WTC11 (cell line): ENCODE measurements around the gene DYNC1I1. TPM values are rescaled to one million over a fixed set of nuclear protein-coding genes. Genes with fewer than 3 reads are reported as not detected.

Experiments
- ATAC-seq: fragments of 200-7000 bp; cut with Tn5 transposase; 2 replicates; pipeline ENCODE4 v1.10.0; 2021; ENCODE audit warnings: mild to moderate bottlenecking, moderate library complexity
- CTCF ChIA-PET: fragments of 300-600 bp; sonication (Branson Sonifier 250); formaldehyde crosslinking; loops from one replicate; lab custom pipeline; 2021; ENCODE audit warnings: antibody characterized with exemption; lab: Charles Lee
- POLR2A ChIA-PET: fragments of 350-600 bp; sonication (Branson Sonifier 250); formaldehyde crosslinking; loops from one replicate; lab custom pipeline; 2021; ENCODE audit warnings: antibody characterized with exemption; lab: Charles Lee
- DNase-seq: peaks from one replicate; pipeline ENCODE4 v3.0.0; 2021; ENCODE audit warnings: low spot score
- H3K27ac Mint-ChIP-seq: 2 replicates; pipeline ENCODE4 v1.8.0; 2021; ENCODE audit warnings: mixed read lengths
- H3K27me3 Mint-ChIP-seq: 2 replicates; pipeline ENCODE4 v1.8.0; 2021; ENCODE audit warnings: low read depth, mild to moderate bottlenecking, moderate library complexity, mixed read lengths
- H3K36me3 Mint-ChIP-seq: 2 replicates; pipeline ENCODE4 v1.8.0; 2021; ENCODE audit warnings: mixed read lengths
- H3K4me1 Mint-ChIP-seq: 2 replicates; pipeline ENCODE4 v1.8.0; 2022; ENCODE audit warnings: mixed read lengths
- H3K4me3 Mint-ChIP-seq: 2 replicates; pipeline ENCODE4 v1.8.0; 2021; ENCODE audit warnings: mild to moderate bottlenecking, moderate library complexity, mixed read lengths
- H3K9me3 Mint-ChIP-seq: 2 replicates; pipeline ENCODE4 v1.8.0; 2021; ENCODE audit warnings: mixed read lengths
- CREM ChIP-seq: sonication (generic); formaldehyde crosslinking; IDR thresholded peaks from 2 replicates; pipeline ENCODE4 v1.8.1; 2022; ENCODE audit warnings: mild to moderate bottlenecking, missing genetic modification reagents, moderate library complexity
- FOXK1 ChIP-seq: sonication (generic); formaldehyde crosslinking; IDR thresholded peaks from 2 replicates; pipeline ENCODE4 v1.8.0; 2022; ENCODE audit warnings: mild to moderate bottlenecking, moderate library complexity, missing genetic modification reagents
- GABPB1 ChIP-seq: sonication (generic); formaldehyde crosslinking; IDR thresholded peaks from 2 replicates; pipeline ENCODE4 v1.8.1; 2023; ENCODE audit warnings: mild to moderate bottlenecking, missing genetic modification reagents
- JUN ChIP-seq: sonication (generic); formaldehyde crosslinking; IDR thresholded peaks from 2 replicates; pipeline ENCODE4 v1.8.0; 2023; ENCODE audit warnings: mild to moderate bottlenecking, missing genetic modification reagents
- NFATC4 ChIP-seq: fragments of 250-450 bp; sonication (Bioruptor Pico); IDR thresholded peaks from 2 replicates; pipeline ENCODE4 v1.9.0; 2021; ENCODE audit warnings: mild to moderate bottlenecking
- NFE2L1 ChIP-seq: sonication (generic); formaldehyde crosslinking; IDR thresholded peaks from 2 replicates; pipeline ENCODE4 v1.8.1; 2023; ENCODE audit warnings: missing genetic modification reagents
- NR1H2 ChIP-seq: sonication (generic); formaldehyde crosslinking; IDR thresholded peaks from 2 replicates; pipeline ENCODE4 v1.9.0; 2021; ENCODE audit warnings: mild to moderate bottlenecking, moderate library complexity, missing genetic modification reagents
- NR3C1 ChIP-seq: sonication (generic); formaldehyde crosslinking; conservative IDR thresholded peaks from 2 replicates; pipeline ENCODE4 v1.8.1; 2023; ENCODE audit warnings: low read depth, mild to moderate bottlenecking, missing genetic modification reagents
- OVOL2 ChIP-seq: fragments of 250-450 bp; sonication (Bioruptor Pico); IDR thresholded peaks from 2 replicates; pipeline ENCODE4 v1.9.0; 2021; ENCODE audit warnings: mild to moderate bottlenecking, borderline replicate concordance
- RORB ChIP-seq: fragments of 250-450 bp; sonication (Bioruptor Pico); IDR thresholded peaks from 2 replicates; pipeline ENCODE4 v1.9.0; 2021; ENCODE audit warnings: mild to moderate bottlenecking
- SMAD3 ChIP-seq: sonication (generic); formaldehyde crosslinking; IDR thresholded peaks from 2 replicates; pipeline ENCODE4 v1.8.0; 2022; ENCODE audit warnings: missing genetic modification reagents, mild to moderate bottlenecking, borderline replicate concordance
- SP1 ChIP-seq: sonication (generic); formaldehyde crosslinking; conservative IDR thresholded peaks from 2 replicates; pipeline ENCODE4 v1.8.1; 2022; ENCODE audit warnings: missing genetic modification reagents
- TCF7 ChIP-seq: sonication (generic); formaldehyde crosslinking; IDR thresholded peaks from 2 replicates; pipeline ENCODE4 v1.8.0; 2022; ENCODE audit warnings: mild to moderate bottlenecking, low read depth, missing genetic modification reagents, moderate library complexity
- TEAD1 ChIP-seq: sonication (generic); formaldehyde crosslinking; IDR thresholded peaks from 2 replicates; pipeline ENCODE4 v1.8.0; 2022; ENCODE audit warnings: mild to moderate bottlenecking, missing genetic modification reagents
- TP53 ChIP-seq: sonication (generic); formaldehyde crosslinking; IDR thresholded peaks from 2 replicates; pipeline ENCODE4 v1.8.1; 2023; ENCODE audit warnings: mild to moderate bottlenecking, missing genetic modification reagents
- ZNF138 ChIP-seq: sonication (generic); formaldehyde crosslinking; conservative IDR thresholded peaks from 2 replicates; pipeline ENCODE4 v1.8.1; 2022; ENCODE audit warnings: mild to moderate bottlenecking, moderate library complexity, missing genetic modification reagents
- ZNF416 ChIP-seq: fragments of 250-450 bp; sonication (Bioruptor Pico); IDR thresholded peaks from 2 replicates; pipeline ENCODE4 v1.9.0; 2021; ENCODE audit warnings: mild to moderate bottlenecking, inconsistent platforms
- ZNF423 ChIP-seq: fragments of 250-450 bp; sonication (Bioruptor Pico); IDR thresholded peaks from 2 replicates; pipeline ENCODE4 v2.1.2; 2022; ENCODE audit warnings: mild to moderate bottlenecking, moderate library complexity
- total RNA-seq: library from RNA; stranded (reverse); gene quantifications from 3 replicates; pipeline ENCODE4 v1.2.3, GENCODE V29; 2021
- TF ChIP-seq, protein P1 (sequence below): sonication (generic); formaldehyde crosslinking; IDR thresholded peaks from 2 replicates; pipeline ENCODE4 v1.8.1; 2022; ENCODE audit warnings: mild to moderate bottlenecking, missing genetic modification reagents, moderate library complexity, borderline replicate concordance
- TF ChIP-seq, protein P2 (sequence below): sonication (generic); formaldehyde crosslinking; IDR thresholded peaks from 2 replicates; pipeline ENCODE4 v1.8.0; 2023; ENCODE audit warnings: missing genetic modification reagents
- TF ChIP-seq, protein P3 (sequence below): sonication (generic); formaldehyde crosslinking; IDR thresholded peaks from 2 replicates; pipeline ENCODE4 v1.8.1; 2023; ENCODE audit warnings: mild to moderate bottlenecking, missing genetic modification reagents, moderate library complexity
- TF ChIP-seq, protein P4 (sequence below): sonication (generic); formaldehyde crosslinking; conservative IDR thresholded peaks from 2 replicates; pipeline ENCODE4 v1.8.1; 2023; ENCODE audit warnings: mild to moderate bottlenecking, low read depth, missing genetic modification reagents, moderate library complexity
- TF ChIP-seq, protein P5 (sequence below): sonication (generic); formaldehyde crosslinking; IDR thresholded peaks from 2 replicates; pipeline ENCODE4 v1.8.0; 2022; ENCODE audit warnings: mild to moderate bottlenecking, missing genetic modification reagents
- TF ChIP-seq, protein P6 (sequence below): fragments of 250-450 bp; sonication (Bioruptor Pico); IDR thresholded peaks from 2 replicates; pipeline ENCODE4 v1.9.0; 2021; ENCODE audit warnings: moderate library complexity, mild to moderate bottlenecking, inconsistent platforms, borderline replicate concordance
- TF ChIP-seq, protein P7 (sequence below): fragments of 200-600 bp; IDR thresholded peaks from 2 replicates; pipeline ENCODE4 v1.8.0; 2022; ENCODE audit warnings: antibody characterized with exemption
- TF ChIP-seq, protein P8 (sequence below): fragments of 250-450 bp; sonication (Bioruptor Pico); IDR thresholded peaks from 2 replicates; pipeline ENCODE4 v1.9.0; 2021; ENCODE audit warnings: mild to moderate bottlenecking
- TF ChIP-seq, protein P9 (sequence below): sonication (generic); formaldehyde crosslinking; IDR thresholded peaks from 2 replicates; pipeline ENCODE4 v1.8.1; 2022; ENCODE audit warnings: low read depth, missing genetic modification reagents, borderline replicate concordance

Gene DYNC1I1
- total RNA-seq, 1 experiment from 2014 or later = 2.8 TPM

DNA sequence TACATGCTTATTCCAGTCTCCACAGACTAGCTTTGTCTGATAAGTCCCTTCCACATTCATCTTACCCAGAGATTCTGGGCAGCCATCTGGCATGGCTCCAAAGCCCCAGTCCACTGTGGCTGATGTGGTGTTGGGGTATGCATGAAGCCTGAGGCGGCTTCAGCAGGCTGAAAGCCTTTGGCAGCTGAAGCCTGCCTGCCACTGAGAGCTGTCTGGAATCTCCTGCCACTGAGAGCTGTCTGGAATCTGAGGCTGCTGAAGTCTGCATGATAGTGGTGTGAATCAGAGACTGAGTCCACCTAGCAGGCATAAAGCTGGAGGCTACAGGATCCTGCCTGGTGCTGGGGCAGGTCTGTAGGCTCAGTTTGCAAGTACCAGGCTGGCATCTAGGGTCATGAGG, 87.1 kb downstream of the DYNC1I1 start:
- H3K4me3 Mint-ChIP-seq = no peak overlapping the region
- peak; percentile 93 for ATAC-seq
- CTCF ChIA-PET = interaction anchor here (0.7 to 5.7 kb wide), 4 partner anchors 18 to 136 kb away, joined by 3 to 33 read pairs (median 4); no protein-coding TSS in a partner anchor

DNA sequence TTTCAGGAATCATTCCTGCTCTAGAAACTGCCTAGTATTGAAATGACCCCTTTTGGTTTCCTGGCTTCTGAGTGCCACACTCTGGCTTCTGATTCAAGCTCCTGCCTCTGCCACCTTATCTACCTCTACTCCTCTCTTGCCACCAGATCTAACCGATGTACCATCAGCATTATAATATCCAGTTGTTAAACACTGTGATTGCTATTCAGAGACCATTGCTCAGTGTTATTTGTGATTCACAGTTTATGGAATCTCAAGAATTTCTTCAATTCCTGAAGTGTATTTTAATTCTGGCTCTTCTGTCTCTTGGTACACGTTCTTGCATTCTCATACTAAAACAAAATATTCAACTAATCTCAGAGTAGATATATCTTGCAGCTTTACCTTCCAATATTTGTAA, 88.7 kb downstream of the DYNC1I1 start:
- Mint-ChIP-seq H3K27me3 (no peaks in the 10 kb centered on the region), H3K4me3 (no peak overlapping the region), H3K36me3 (no peaks in the 10 kb centered on the region), H3K4me1 (peaks cover 14% of the 10 kb centered on the region), H3K9me3 (no peaks in the 10 kb centered on the region), H3K27ac (no peak overlapping the region)
- ChIA-PET CTCF (interaction anchor here (0.9 to 2.6 kb wide), 4 partner anchors 10 to 136 kb away, joined by 5 to 11 read pairs (median 6); no protein-coding TSS in a partner anchor), POLR2A (no interaction called here)
- no peak for ATAC-seq
- no peak for DNase-seq
- no peak for TF ChIP-seq TP53 (CRISPR knock-in tag)
- TF ChIP-seq, protein P1, sequence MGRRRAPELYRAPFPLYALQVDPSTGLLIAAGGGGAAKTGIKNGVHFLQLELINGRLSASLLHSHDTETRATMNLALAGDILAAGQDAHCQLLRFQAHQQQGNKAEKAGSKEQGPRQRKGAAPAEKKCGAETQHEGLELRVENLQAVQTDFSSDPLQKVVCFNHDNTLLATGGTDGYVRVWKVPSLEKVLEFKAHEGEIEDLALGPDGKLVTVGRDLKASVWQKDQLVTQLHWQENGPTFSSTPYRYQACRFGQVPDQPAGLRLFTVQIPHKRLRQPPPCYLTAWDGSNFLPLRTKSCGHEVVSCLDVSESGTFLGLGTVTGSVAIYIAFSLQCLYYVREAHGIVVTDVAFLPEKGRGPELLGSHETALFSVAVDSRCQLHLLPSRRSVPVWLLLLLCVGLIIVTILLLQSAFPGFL = no peak
- no peak for TF ChIP-seq CREM (CRISPR knock-in tag)
- no peak for TF ChIP-seq NFATC4 (CRISPR knock-in tag)
- TF ChIP-seq JUN (CRISPR knock-in tag) = no peak
- no peak for TF ChIP-seq FOXK1
- TF ChIP-seq, protein P2, sequence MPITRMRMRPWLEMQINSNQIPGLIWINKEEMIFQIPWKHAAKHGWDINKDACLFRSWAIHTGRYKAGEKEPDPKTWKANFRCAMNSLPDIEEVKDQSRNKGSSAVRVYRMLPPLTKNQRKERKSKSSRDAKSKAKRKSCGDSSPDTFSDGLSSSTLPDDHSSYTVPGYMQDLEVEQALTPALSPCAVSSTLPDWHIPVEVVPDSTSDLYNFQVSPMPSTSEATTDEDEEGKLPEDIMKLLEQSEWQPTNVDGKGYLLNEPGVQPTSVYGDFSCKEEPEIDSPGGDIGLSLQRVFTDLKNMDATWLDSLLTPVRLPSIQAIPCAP = no peak

More for the DNA sequence above, 87.1 kb downstream of the DYNC1I1 start:
- DNase-seq = peak; percentile 17
- Mint-ChIP-seq H3K27me3 (no peaks in the 10 kb centered on the region), H3K4me1 (peaks cover 14% of the 10 kb centered on the region), H3K36me3 (no peaks in the 10 kb centered on the region), H3K9me3 (no peaks in the 10 kb centered on the region), H3K27ac (no peak overlapping the region)
- TF ChIP-seq TCF7 (CRISPR knock-in tag) = no peak
- TF ChIP-seq, protein P3, sequence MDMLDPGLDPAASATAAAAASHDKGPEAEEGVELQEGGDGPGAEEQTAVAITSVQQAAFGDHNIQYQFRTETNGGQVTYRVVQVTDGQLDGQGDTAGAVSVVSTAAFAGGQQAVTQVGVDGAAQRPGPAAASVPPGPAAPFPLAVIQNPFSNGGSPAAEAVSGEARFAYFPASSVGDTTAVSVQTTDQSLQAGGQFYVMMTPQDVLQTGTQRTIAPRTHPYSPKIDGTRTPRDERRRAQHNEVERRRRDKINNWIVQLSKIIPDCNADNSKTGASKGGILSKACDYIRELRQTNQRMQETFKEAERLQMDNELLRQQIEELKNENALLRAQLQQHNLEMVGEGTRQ = no peak
- TF ChIP-seq NFE2L1 (CRISPR knock-in tag) = no peak
- TF ChIP-seq OVOL2 (CRISPR knock-in tag) = no peak
- TF ChIP-seq SMAD3 (CRISPR knock-in tag) = no peak
- no peak for TF ChIP-seq SP1 (CRISPR knock-in tag)
- TF ChIP-seq GABPB1 (CRISPR knock-in tag) = no peak
- no peak for TF ChIP-seq ZNF138 (CRISPR knock-in tag)
- TF ChIP-seq, protein P4, sequence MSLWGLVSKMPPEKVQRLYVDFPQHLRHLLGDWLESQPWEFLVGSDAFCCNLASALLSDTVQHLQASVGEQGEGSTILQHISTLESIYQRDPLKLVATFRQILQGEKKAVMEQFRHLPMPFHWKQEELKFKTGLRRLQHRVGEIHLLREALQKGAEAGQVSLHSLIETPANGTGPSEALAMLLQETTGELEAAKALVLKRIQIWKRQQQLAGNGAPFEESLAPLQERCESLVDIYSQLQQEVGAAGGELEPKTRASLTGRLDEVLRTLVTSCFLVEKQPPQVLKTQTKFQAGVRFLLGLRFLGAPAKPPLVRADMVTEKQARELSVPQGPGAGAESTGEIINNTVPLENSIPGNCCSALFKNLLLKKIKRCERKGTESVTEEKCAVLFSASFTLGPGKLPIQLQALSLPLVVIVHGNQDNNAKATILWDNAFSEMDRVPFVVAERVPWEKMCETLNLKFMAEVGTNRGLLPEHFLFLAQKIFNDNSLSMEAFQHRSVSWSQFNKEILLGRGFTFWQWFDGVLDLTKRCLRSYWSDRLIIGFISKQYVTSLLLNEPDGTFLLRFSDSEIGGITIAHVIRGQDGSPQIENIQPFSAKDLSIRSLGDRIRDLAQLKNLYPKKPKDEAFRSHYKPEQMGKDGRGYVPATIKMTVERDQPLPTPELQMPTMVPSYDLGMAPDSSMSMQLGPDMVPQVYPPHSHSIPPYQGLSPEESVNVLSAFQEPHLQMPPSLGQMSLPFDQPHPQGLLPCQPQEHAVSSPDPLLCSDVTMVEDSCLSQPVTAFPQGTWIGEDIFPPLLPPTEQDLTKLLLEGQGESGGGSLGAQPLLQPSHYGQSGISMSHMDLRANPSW = no peak
- no peak for TF ChIP-seq RORB
- TF ChIP-seq, protein P5, sequence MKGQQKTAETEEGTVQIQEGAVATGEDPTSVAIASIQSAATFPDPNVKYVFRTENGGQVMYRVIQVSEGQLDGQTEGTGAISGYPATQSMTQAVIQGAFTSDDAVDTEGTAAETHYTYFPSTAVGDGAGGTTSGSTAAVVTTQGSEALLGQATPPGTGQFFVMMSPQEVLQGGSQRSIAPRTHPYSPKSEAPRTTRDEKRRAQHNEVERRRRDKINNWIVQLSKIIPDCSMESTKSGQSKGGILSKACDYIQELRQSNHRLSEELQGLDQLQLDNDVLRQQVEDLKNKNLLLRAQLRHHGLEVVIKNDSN (CRISPR knock-in tag) = no peak
- TF ChIP-seq, protein P6, sequence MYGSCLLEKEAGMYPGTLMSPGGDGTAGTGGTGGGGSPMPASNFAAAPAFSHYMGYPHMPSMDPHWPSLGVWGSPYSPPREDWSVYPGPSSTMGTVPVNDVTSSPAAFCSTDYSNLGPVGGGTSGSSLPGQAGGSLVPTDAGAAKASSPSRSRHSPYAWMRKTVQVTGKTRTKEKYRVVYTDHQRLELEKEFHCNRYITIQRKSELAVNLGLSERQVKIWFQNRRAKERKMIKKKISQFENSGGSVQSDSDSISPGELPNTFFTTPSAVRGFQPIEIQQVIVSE = no peak
- TF ChIP-seq TEAD1 (CRISPR knock-in tag) = no peak
- no peak for TF ChIP-seq NR3C1 (CRISPR knock-in tag)
- TF ChIP-seq NR1H2 (CRISPR knock-in tag) = no peak
- TF ChIP-seq, protein P7, sequence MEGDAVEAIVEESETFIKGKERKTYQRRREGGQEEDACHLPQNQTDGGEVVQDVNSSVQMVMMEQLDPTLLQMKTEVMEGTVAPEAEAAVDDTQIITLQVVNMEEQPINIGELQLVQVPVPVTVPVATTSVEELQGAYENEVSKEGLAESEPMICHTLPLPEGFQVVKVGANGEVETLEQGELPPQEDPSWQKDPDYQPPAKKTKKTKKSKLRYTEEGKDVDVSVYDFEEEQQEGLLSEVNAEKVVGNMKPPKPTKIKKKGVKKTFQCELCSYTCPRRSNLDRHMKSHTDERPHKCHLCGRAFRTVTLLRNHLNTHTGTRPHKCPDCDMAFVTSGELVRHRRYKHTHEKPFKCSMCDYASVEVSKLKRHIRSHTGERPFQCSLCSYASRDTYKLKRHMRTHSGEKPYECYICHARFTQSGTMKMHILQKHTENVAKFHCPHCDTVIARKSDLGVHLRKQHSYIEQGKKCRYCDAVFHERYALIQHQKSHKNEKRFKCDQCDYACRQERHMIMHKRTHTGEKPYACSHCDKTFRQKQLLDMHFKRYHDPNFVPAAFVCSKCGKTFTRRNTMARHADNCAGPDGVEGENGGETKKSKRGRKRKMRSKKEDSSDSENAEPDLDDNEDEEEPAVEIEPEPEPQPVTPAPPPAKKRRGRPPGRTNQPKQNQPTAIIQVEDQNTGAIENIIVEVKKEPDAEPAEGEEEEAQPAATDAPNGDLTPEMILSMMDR = no peak
- TF ChIP-seq, protein P8, sequence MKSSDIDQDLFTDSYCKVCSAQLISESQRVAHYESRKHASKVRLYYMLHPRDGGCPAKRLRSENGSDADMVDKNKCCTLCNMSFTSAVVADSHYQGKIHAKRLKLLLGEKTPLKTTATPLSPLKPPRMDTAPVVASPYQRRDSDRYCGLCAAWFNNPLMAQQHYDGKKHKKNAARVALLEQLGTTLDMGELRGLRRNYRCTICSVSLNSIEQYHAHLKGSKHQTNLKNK (CRISPR knock-in tag) = no peak
- TF ChIP-seq, protein P9, sequence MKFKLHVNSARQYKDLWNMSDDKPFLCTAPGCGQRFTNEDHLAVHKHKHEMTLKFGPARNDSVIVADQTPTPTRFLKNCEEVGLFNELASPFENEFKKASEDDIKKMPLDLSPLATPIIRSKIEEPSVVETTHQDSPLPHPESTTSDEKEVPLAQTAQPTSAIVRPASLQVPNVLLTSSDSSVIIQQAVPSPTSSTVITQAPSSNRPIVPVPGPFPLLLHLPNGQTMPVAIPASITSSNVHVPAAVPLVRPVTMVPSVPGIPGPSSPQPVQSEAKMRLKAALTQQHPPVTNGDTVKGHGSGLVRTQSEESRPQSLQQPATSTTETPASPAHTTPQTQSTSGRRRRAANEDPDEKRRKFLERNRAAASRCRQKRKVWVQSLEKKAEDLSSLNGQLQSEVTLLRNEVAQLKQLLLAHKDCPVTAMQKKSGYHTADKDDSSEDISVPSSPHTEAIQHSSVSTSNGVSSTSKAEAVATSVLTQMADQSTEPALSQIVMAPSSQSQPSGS (CRISPR knock-in tag) = no peak
- TF ChIP-seq ZNF423 (CRISPR knock-in tag) = no peak
- no peak for TF ChIP-seq ZNF416 (CRISPR knock-in tag)
- POLR2A ChIA-PET = no interaction called here
